RWPE1 (cell line): ENCODE measurements around the gene GLCE.
"Not testable (repeated sequence)": the region's sequence is repeated elsewhere in the genome, so short reads cannot be mapped to it uniquely, and the experiment has no call there.

Experiments used
- CTCF ChIA-PET: fragments of 350-600 bp; sonication (Branson Sonifier 250); formaldehyde crosslinking; extraction: SDS; loops from one replicate; lab custom pipeline; 2021; lab: Yijun Ruan, JAX
- POLR2A ChIA-PET: fragments of 400-600 bp; formaldehyde crosslinking; extraction: SDS; loops from one replicate; lab custom pipeline; 2020; ENCODE audit warnings: antibody characterized with exemption; ENCODE audit not compliant: low non-redundant PET; lab: Yijun Ruan, JAX
- DNase-seq: peaks from one replicate; pipeline ENCODE4 v3.0.0; 2012; ENCODE audit warnings: low spot score
- H3K27ac ChIP-seq: fragments of 450-650 bp; 2 replicates; pipeline ENCODE4 v1.5.1; 2017
- TF ChIP-seq, protein P1 (sequence below): fragments of 450-650 bp; conservative IDR thresholded peaks from 2 replicates; pipeline ENCODE4 v1.5.1; 2017; ENCODE audit warnings: low read depth, mild to moderate bottlenecking

Gene GLCE

DNA sequence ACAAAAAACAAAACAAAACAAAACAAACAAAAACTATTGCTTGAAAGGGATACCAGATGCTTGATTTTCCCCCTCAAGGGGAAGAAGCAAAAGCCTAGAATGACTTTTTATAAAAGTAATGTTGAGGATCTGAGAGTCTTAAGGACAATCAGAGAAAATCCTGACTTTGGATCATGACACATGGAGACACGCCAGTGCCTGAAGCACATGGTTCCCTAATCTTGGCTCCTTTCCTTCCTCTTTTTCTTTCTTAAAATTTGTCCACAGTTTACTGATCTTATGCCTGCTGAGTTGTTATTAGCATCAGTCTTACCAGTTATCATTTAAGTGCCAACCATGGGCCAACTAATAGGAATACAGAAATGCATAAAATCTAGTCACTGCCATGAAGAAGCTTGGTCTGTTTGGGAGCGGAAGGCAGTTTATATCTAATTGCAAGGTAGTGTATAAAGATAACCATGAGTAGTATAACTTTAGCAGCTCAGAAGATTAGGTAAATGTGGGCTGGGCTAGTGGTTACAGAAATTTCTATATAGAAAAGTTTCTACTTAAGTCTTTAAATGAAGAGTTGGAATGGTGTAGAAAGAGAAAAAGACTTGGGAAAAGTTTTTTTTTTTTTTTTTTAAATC is 6.9 kb downstream of the GLCE start:
- no peak for DNase-seq
- no peak overlapping the region for H3K27ac ChIP-seq
- ChIA-PET CTCF (no interaction called here), POLR2A (no interaction called here)
- TF ChIP-seq, protein P1, sequence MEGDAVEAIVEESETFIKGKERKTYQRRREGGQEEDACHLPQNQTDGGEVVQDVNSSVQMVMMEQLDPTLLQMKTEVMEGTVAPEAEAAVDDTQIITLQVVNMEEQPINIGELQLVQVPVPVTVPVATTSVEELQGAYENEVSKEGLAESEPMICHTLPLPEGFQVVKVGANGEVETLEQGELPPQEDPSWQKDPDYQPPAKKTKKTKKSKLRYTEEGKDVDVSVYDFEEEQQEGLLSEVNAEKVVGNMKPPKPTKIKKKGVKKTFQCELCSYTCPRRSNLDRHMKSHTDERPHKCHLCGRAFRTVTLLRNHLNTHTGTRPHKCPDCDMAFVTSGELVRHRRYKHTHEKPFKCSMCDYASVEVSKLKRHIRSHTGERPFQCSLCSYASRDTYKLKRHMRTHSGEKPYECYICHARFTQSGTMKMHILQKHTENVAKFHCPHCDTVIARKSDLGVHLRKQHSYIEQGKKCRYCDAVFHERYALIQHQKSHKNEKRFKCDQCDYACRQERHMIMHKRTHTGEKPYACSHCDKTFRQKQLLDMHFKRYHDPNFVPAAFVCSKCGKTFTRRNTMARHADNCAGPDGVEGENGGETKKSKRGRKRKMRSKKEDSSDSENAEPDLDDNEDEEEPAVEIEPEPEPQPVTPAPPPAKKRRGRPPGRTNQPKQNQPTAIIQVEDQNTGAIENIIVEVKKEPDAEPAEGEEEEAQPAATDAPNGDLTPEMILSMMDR, result no peak

DNA sequence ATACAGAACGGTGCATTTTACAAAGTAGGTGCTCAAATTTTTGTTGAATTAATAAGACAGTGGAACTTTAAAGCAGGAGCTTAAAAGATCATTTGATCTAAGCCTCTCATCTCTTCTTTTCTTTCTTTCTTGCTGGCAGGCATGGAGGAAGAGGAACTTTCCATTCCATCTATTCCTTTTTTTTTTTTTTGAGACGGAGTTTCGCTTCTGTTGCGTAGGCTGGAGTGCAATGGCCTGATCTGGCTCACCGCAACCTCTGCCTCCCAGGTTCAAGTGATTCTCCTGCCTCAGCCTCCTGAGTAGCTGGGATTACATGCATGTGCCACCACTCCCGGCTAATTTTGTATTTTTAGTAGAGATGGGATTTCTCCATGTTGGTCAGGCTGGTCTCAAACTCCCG is 7.9 kb downstream of the GLCE start:
- DNase-seq, H3K27ac ChIP-seq, POLR2A ChIA-PET: not testable (repeated sequence)
- CTCF ChIA-PET, result interaction anchor here (0.7 kb wide), 1 partner anchor 115 kb away, joined by 4 read pairs; no protein-coding TSS in a partner anchor

- POLR2A ChIA-PET, H3K27ac ChIP-seq, DNase-seq: not testable (repeated sequence)
- CTCF ChIA-PET, result interaction anchor here (0.6 kb wide), 1 partner anchor 131 kb away, joined by 4 read pairs; no protein-coding TSS in a partner anchor
Measured at GRCh38 chr15:69169540-69169939, 9.1 kb downstream of the GLCE start.

GRCh38 chr15:69170597-69170996 is 10.2 kb downstream of the GLCE start:
- DNase-seq, result no peak
- TF ChIP-seq, protein P1, result no peak
- POLR2A ChIA-PET, result no interaction called here
- H3K27ac ChIP-seq, result no peak overlapping the region
- CTCF ChIA-PET, result interaction anchor here (0.6 kb wide), 1 partner anchor 96 kb away, joined by 3 read pairs; no protein-coding TSS in a partner anchor

DNA sequence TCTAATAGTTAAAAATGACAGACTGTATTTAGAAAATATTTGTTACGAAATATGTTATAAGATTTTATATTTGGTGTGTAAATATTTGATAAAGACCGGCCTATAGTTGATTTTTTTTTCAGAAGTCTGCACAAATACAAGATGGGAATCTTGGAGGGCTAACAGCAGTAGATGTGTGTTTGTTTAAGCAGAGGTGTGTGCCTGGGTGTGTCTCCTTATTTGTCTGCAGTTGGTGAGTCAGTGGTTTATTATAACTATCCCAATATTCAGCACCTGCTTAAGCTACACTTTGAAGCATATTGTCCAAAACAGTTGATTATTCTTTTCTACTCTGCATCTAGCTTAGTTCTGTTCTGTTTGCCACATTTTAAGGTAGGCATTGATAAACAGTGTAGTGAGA is 12.4 kb downstream of the GLCE start:
- H3K27ac ChIP-seq, result no peak overlapping the region
- ChIA-PET CTCF (no interaction called here), POLR2A (no interaction called here)
- TF ChIP-seq, protein P1, result no peak
- DNase-seq, result peak; percentile 40

GRCh38 chr15:69175536-69175935 is 15.1 kb downstream of the GLCE start:
- ChIA-PET CTCF (no interaction called here), POLR2A (no interaction called here)
- TF ChIP-seq, protein P1, result no peak
- no peak overlapping the region for H3K27ac ChIP-seq
- DNase-seq, result no peak

- TF ChIP-seq, protein P1, result no peak
- ChIA-PET POLR2A (no interaction called here), CTCF (no interaction called here)
- H3K27ac ChIP-seq, result no peak overlapping the region
- DNase-seq, result no peak
Measured at GRCh38 chr15:69181424-69181823, 21.0 kb downstream of the GLCE start.
